KBM-7 (cell line): ENCODE results near the gene RGL3.
A peak's percentile ranks its signal among the peaks of the same experiment; 100 is the strongest.

ENCODE experiments used
- DNase-seq: peaks from one replicate; pipeline ENCODE4 v3.0.0-alpha.2; 2015
- in situ Hi-C: fragments of 300-500 bp; cut with MboI; formaldehyde crosslinking; loops from 2 replicates; pipeline ENCODE4 v1.14.3; 2020; ENCODE audit warnings: low sequenced_read_pairs, low pct_unique_long_range_greater_than_20kb, mixed read lengths

Gene RGL3

GRCh38 chr19:11346104-11346940 is 72.8 kb downstream of the RGL3 start, which contains the start of the genes CCDC159 and TMEM205:
CCDC159 (plus strand) TSS chr19:11346519; CDS start chr19:11346607, 88 bp downstream.
TMEM205 (minus strand) TSS chr19:11346268; CDS start chr19:11345619, 649 bp downstream.
- DNase-seq = peak; percentile 98
- in situ Hi-C loops = no loop called here

GRCh38 chr19:11345122-11345803 is 73.9 kb downstream of the RGL3 start:
- DNase-seq = no peak
- in situ Hi-C loops = no loop called here
